Endothelial cell of umbilical vein (primary cell): Measurements from ENCODE around the gene ADCY9.

Experiments used
- POLR2A ChIP-seq: IDR thresholded peaks from 2 replicates; pipeline ENCODE4 v1.6.1; 2012; ENCODE audit warnings: low read depth, mild to moderate bottlenecking, control low read depth, low read length
- TF ChIP-seq, protein P1 (sequence below), 2 donors: IDR thresholded peaks; 1 replicate in 1 of 2; 2 replicates in 1 of 2; pipeline ENCODE4 v1.5.1; 2011; ENCODE audit warnings: low read length in 2 of 2, mild to moderate bottlenecking in 2 of 2, moderate library complexity in 2 of 2, control low read depth in 1 of 2, inconsistent platforms in 1 of 2, low read depth in 1 of 2; ENCODE audit not compliant: insufficient read depth in 1 of 2; ENCODE audit errors: extremely low read depth in 1 of 2

GRCh38 chr16:4018391-4018790 is 97.9 kb downstream of the ADCY9 start:
- TF ChIP-seq, protein P1, sequence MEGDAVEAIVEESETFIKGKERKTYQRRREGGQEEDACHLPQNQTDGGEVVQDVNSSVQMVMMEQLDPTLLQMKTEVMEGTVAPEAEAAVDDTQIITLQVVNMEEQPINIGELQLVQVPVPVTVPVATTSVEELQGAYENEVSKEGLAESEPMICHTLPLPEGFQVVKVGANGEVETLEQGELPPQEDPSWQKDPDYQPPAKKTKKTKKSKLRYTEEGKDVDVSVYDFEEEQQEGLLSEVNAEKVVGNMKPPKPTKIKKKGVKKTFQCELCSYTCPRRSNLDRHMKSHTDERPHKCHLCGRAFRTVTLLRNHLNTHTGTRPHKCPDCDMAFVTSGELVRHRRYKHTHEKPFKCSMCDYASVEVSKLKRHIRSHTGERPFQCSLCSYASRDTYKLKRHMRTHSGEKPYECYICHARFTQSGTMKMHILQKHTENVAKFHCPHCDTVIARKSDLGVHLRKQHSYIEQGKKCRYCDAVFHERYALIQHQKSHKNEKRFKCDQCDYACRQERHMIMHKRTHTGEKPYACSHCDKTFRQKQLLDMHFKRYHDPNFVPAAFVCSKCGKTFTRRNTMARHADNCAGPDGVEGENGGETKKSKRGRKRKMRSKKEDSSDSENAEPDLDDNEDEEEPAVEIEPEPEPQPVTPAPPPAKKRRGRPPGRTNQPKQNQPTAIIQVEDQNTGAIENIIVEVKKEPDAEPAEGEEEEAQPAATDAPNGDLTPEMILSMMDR (IDR thresholded peaks at IDR 0.05; ENCODE audit: extremely low read depth in 1 of 2, insufficient read depth in 1 of 2, low read depth in 1 of 2, low read length in 2 of 2) = no peak
- no peak for TF ChIP-seq POLR2A
